ENCODE data around the gene ARAF. TPM values are rescaled to one million over a fixed set of nuclear protein-coding genes. Genes with fewer than 3 reads are reported as not detected.

ARAF gene
- total and polyA plus RNA-seq, 2 donors = 24.3 to 84.9 TPM

DNA sequence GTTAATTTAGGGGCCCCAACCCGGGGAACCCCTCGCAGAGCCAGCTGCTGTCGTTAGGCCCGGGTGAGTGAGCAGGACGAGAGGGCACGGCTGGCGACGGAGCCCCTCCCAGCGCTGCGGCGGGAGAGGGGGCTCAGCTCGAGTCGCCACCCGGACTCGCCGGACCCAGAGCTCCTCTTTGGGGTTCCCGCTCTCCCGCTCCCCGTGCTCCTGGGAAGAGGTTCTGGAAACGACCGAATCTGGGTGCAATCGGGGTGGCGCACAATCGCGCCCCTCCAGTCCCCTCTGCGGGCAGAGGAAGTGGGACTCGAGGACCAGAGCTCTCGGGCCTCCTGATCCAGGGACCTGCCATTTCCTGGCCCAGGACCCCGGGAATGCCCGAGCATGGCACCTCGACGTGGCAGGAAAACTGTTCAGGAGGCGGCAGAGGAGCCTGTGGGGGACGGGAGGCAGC is 37.3 kb upstream of the ARAF start:
- Histone ChIP-seq H3K4me3 (ENCODE audit: low read length in 2 of 2) (peak overlapping the region; percentile 54 to 56), H3K27ac (ENCODE audit: low read depth in 1 of 2, low read length in 1 of 2) (no peak overlapping the region), H3K36me3 (ENCODE audit: control insufficient read depth in 2 of 2, insufficient read depth in 2 of 2, low read length in 1 of 2) (no peaks in the 10 kb centered on the region), H3K9me3 (ENCODE audit: control insufficient read depth in 2 of 2, insufficient read depth in 1 of 2, low read length in 1 of 2) (peaks cover 0 to 9% of the 10 kb centered on the region in 2 donors), H3K4me1 (ENCODE audit: control insufficient read depth in 2 of 2, insufficient read depth in 2 of 2, low read length in 2 of 2) (no peaks in the 10 kb centered on the region), H3K27me3 (ENCODE audit: control insufficient read depth in 2 of 2, insufficient read depth in 1 of 2, low read length in 1 of 2) (no peaks in the 10 kb centered on the region)
- peak in 1 of 9 donors; percentile 6 for DNase-seq (ENCODE audit: low read depth in 6 of 9, low spot score in 9 of 9)
- 3% methylated on average over 34 of the region's 34 CpGs for WGBS

DNA sequence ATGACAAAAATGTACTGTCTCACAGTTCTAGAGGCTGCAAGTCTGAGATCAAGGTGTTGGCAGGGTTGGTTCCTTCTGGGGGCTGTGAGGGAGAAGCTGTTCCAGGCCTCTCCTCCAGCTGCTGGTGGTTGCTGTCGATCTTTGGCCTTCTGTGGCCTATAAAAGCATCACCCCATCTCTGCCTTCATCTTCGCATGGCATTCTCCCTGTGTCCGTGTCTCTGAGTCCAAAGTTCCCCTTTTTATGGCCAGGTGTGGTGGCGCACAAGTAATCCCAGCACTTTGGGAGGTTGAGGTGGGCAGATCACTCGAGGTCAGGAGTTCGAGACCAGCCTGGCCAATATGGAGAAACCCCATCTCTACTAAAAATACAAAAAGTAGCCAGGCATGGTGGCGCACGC is 31.5 kb upstream of the ARAF start:
- 95% methylated on average over 8 of the region's 8 CpGs for WGBS
- no peak overlapping the region for H3K4me3 ChIP-seq (ENCODE audit: low read length in 2 of 2)
- H3K27me3 ChIP-seq (ENCODE audit: control insufficient read depth in 2 of 2, insufficient read depth in 1 of 2, low read length in 1 of 2) = no peaks in the 10 kb centered on the region
- no peak for DNase-seq (ENCODE audit: low read depth in 6 of 9, low spot score in 9 of 9)
- H3K9me3 ChIP-seq (ENCODE audit: control insufficient read depth in 2 of 2, insufficient read depth in 1 of 2, low read length in 1 of 2) = no peaks in the 10 kb centered on the region
- H3K27ac ChIP-seq (ENCODE audit: low read depth in 1 of 2, low read length in 1 of 2) = no peak overlapping the region
- peaks cover 0 to 3% of the 10 kb centered on the region in 2 donors for H3K4me1 ChIP-seq (ENCODE audit: control insufficient read depth in 2 of 2, insufficient read depth in 2 of 2, low read length in 2 of 2)
- H3K36me3 ChIP-seq (ENCODE audit: control insufficient read depth in 2 of 2, insufficient read depth in 2 of 2, low read length in 1 of 2) = no peaks in the 10 kb centered on the region

DNA sequence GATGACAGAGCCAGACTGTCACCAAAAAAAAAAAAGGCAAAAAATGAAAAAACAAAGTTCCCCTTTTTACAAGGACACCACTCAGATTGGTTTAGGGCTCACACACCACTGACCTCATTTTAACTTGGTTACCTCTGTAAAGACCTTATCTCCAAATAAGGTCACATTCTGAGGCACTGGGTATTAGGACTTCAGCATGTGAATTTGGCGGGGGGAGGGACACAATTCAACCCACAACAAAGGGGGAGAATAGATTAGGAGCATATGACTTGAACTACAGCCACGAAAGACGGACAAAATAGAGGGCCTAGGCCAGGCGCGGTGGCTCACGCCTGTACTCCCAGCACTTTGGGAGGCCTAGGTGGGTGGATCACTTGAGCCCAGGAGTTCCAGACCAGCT is 31.0 kb upstream of the ARAF start:
- H3K27ac ChIP-seq (ENCODE audit: low read depth in 1 of 2, low read length in 1 of 2) = no peak overlapping the region
- DNase-seq (ENCODE audit: low read depth in 6 of 9, low spot score in 9 of 9) = no peak
- WGBS = 84% methylated on average over 6 of the region's 6 CpGs
- no peaks in the 10 kb centered on the region for H3K27me3 ChIP-seq (ENCODE audit: control insufficient read depth in 2 of 2, insufficient read depth in 1 of 2, low read length in 1 of 2)
- no peaks in the 10 kb centered on the region for H3K36me3 ChIP-seq (ENCODE audit: control insufficient read depth in 2 of 2, insufficient read depth in 2 of 2, low read length in 1 of 2)
- H3K4me3 ChIP-seq (ENCODE audit: low read length in 2 of 2) = no peak overlapping the region
- peaks cover 0 to 4% of the 10 kb centered on the region in 2 donors for H3K4me1 ChIP-seq (ENCODE audit: control insufficient read depth in 2 of 2, insufficient read depth in 2 of 2, low read length in 2 of 2)
- no peaks in the 10 kb centered on the region for H3K9me3 ChIP-seq (ENCODE audit: control insufficient read depth in 2 of 2, insufficient read depth in 1 of 2, low read length in 1 of 2)

DNA sequence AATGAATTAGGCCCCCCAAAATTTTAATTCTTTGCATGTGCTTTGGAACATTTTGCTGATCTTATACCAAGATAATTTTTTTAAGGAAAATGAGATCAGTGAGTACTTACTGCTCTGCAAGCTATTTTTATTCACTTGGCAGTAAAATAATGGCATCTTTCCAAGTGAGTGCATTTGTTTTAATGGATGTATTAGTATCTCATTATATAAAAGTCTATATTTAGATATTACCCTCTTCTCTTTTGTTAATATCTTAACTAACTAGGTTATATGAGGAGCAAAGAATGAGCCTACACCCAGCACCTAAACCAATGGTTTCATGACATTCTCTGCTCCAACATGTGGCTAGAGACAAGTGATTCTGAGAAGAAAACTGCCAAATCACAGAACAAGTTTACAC is 21.1 kb upstream of the ARAF start:
- no peak overlapping the region for H3K27ac ChIP-seq (ENCODE audit: low read depth in 1 of 2, low read length in 1 of 2)

DNA sequence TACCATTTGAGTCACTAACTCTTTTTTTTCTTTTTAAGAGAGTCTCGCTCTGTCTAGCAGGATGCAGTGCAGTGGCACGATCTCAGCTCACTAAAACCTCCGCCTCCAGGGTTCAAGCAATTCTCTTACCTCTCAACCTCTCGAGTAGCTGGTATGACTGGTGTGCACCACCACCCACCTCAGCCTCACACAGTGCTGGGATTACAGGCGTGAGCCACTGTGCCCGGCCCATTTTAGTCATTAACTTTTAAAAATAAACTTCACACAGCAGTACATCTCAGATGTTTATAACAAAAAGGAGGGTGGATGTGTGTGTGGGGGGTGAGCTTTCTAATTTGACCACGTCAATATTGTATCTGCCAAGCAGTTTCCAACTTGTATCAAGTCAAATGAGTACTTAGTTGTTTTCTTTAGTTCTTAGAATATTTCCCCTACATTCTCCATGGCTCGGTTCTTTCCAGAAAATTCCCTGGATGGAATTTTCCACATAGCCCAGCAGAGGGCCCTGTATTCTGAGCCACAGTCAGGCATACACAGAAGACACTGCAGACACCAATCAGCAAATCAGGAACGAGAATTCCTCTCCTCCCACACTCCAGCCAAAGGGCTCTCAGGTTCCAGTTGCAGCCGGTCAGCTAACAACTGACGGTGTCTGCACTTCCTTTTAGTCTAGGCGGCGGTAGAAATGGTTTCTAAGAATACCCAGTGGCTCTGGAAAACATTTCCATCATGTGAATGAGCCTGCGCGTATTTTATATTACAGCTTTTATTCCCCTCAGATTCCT is 20.1 kb upstream of the ARAF start:
- H3K4me3 ChIP-seq (ENCODE audit: low read length in 2 of 2) = no peak overlapping the region
- no peaks in the 10 kb centered on the region for H3K36me3 ChIP-seq (ENCODE audit: control insufficient read depth in 2 of 2, insufficient read depth in 2 of 2, low read length in 1 of 2)
- no peaks in the 10 kb centered on the region for H3K9me3 ChIP-seq (ENCODE audit: control insufficient read depth in 2 of 2, insufficient read depth in 1 of 2, low read length in 1 of 2)
- peak in 1 of 9 donors; percentile 22 for DNase-seq (ENCODE audit: low read depth in 6 of 9, low spot score in 9 of 9)
- H3K27ac ChIP-seq (ENCODE audit: low read depth in 1 of 2, low read length in 1 of 2) = peak overlapping the region in 1 of 2 donors; percentile 18
- peaks cover 0 to 3% of the 10 kb centered on the region in 2 donors for H3K4me1 ChIP-seq (ENCODE audit: control insufficient read depth in 2 of 2, insufficient read depth in 2 of 2, low read length in 2 of 2)
- H3K27me3 ChIP-seq (ENCODE audit: control insufficient read depth in 2 of 2, insufficient read depth in 1 of 2, low read length in 1 of 2) = no peaks in the 10 kb centered on the region
- 50% methylated on average over 15 of the region's 15 CpGs for WGBS

More for the DNA sequence above, 21.1 kb upstream of the ARAF start:
- no peaks in the 10 kb centered on the region for H3K27me3 ChIP-seq (ENCODE audit: control insufficient read depth in 2 of 2, insufficient read depth in 1 of 2, low read length in 1 of 2)
- no peak overlapping the region for H3K4me3 ChIP-seq (ENCODE audit: low read length in 2 of 2)
- H3K9me3 ChIP-seq (ENCODE audit: control insufficient read depth in 2 of 2, insufficient read depth in 1 of 2, low read length in 1 of 2) = no peaks in the 10 kb centered on the region
- H3K4me1 ChIP-seq (ENCODE audit: control insufficient read depth in 2 of 2, insufficient read depth in 2 of 2, low read length in 2 of 2) = peaks cover 0 to 3% of the 10 kb centered on the region in 2 donors
- no peaks in the 10 kb centered on the region for H3K36me3 ChIP-seq (ENCODE audit: control insufficient read depth in 2 of 2, insufficient read depth in 2 of 2, low read length in 1 of 2)
- DNase-seq (ENCODE audit: low read depth in 6 of 9, low spot score in 9 of 9) = no peak

DNA sequence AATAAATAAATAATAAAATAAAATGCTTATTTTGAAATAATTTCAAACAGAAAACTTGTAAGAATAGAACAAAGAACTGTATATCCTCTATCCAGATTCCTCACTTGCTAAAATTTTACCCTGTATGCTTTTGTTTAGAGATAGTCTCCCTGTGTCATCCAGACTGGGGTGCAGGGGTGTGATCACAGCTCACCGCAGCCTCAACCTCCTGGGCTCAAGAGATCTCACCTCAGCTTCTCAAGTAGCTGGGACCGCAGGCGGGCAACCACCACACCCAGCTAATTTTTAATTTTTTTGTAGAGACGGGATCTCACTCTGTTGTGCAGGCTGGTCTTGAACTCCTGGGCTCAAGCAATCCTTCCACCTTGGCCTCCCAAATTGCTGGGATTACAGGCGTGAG is 17.5 kb upstream of the ARAF start:
- no peaks in the 10 kb centered on the region for H3K36me3 ChIP-seq (ENCODE audit: control insufficient read depth in 2 of 2, insufficient read depth in 2 of 2, low read length in 1 of 2)
- H3K27ac ChIP-seq (ENCODE audit: low read depth in 1 of 2, low read length in 1 of 2) = no peak overlapping the region
- H3K4me1 ChIP-seq (ENCODE audit: control insufficient read depth in 2 of 2, insufficient read depth in 2 of 2, low read length in 2 of 2) = peaks cover 0 to 3% of the 10 kb centered on the region in 2 donors
- DNase-seq (ENCODE audit: low read depth in 6 of 9, low spot score in 9 of 9) = no peak
- H3K4me3 ChIP-seq (ENCODE audit: low read length in 2 of 2) = no peak overlapping the region
- no peaks in the 10 kb centered on the region for H3K9me3 ChIP-seq (ENCODE audit: control insufficient read depth in 2 of 2, insufficient read depth in 1 of 2, low read length in 1 of 2)
- WGBS = 97% methylated on average over 5 of the region's 5 CpGs
- H3K27me3 ChIP-seq (ENCODE audit: control insufficient read depth in 2 of 2, insufficient read depth in 1 of 2, low read length in 1 of 2) = no peaks in the 10 kb centered on the region

DNA sequence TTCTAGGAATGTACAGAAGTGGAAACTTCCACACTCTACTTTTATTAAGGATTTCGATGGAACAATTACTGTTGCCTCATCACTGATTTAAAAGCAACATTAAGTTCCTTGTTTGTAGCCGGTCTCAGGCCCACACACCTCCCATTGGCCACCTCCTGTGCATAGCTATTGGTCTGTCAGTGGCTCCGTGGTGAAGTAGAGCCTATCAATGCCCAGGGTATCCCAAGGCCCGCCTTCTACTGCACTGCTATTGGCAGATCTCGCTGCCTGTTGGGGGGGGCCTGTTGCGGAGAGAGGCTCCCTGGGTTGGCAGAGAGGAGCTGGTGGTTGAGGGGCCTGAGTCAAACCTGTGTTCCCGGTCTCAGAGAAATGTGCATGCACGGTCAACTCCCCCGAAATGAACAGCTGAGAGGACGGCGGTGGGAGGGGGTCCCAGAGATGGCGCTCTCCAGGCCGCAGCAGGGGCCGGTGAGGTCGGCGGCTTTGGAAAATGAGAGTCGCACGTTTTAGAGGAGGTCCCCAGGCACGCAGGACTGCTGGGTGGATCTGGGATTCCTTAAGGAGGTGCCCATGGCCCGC is 4.9 kb upstream of the ARAF start:
- no peaks in the 10 kb centered on the region for H3K9me3 ChIP-seq (ENCODE audit: control insufficient read depth in 2 of 2, insufficient read depth in 1 of 2, low read length in 1 of 2)
- H3K27me3 ChIP-seq (ENCODE audit: control insufficient read depth in 2 of 2, insufficient read depth in 1 of 2, low read length in 1 of 2) = no peaks in the 10 kb centered on the region
- H3K4me1 ChIP-seq (ENCODE audit: control insufficient read depth in 2 of 2, insufficient read depth in 2 of 2, low read length in 2 of 2) = peaks cover 0 to 5% of the 10 kb centered on the region in 2 donors
- DNase-seq (ENCODE audit: low read depth in 6 of 9, low spot score in 9 of 9) = peak; percentile 43 to 93 (median 76)
- no peaks in the 10 kb centered on the region for H3K36me3 ChIP-seq (ENCODE audit: control insufficient read depth in 2 of 2, insufficient read depth in 2 of 2, low read length in 1 of 2)
- 1% methylated on average over 20 of the region's 20 CpGs for WGBS
- H3K4me3 ChIP-seq (ENCODE audit: low read length in 2 of 2) = peak overlapping the region; percentile 53 to 54
- H3K27ac ChIP-seq (ENCODE audit: low read depth in 1 of 2, low read length in 1 of 2) = peak overlapping the region; percentile 86

DNA sequence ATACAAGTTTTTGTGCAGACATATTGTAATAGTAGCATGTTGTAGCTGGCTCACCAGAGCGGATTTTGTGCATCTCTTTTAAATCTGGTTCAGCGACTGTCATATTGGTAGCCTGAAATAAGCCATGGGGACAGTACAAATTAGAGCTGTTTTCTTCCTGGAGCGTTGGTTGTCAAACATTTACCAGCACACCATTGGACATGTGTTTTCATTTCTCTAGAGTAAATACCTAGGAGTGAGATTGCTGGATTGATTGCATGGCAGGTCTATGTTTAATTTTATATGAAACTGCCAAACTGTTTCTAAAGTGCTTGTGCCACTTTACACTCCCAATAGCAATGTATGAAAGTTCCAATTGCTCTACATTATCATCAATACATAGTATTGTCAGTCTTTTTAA is 2.6 kb upstream of the ARAF start:
- H3K27me3 ChIP-seq (ENCODE audit: control insufficient read depth in 2 of 2, insufficient read depth in 1 of 2, low read length in 1 of 2) = no peaks in the 10 kb centered on the region
- H3K4me3 ChIP-seq (ENCODE audit: low read length in 2 of 2) = no peak overlapping the region
- WGBS = 100% methylated on average over 3 of the region's 3 CpGs
- H3K36me3 ChIP-seq (ENCODE audit: control insufficient read depth in 2 of 2, insufficient read depth in 2 of 2, low read length in 1 of 2) = peaks cover 6 to 7% of the 10 kb centered on the region in 2 donors
- no peak for DNase-seq (ENCODE audit: low read depth in 6 of 9, low spot score in 9 of 9)
- peaks cover 0 to 2% of the 10 kb centered on the region in 2 donors for H3K9me3 ChIP-seq (ENCODE audit: control insufficient read depth in 2 of 2, insufficient read depth in 1 of 2, low read length in 1 of 2)
- no peak overlapping the region for H3K27ac ChIP-seq (ENCODE audit: low read depth in 1 of 2, low read length in 1 of 2)
- H3K4me1 ChIP-seq (ENCODE audit: control insufficient read depth in 2 of 2, insufficient read depth in 2 of 2, low read length in 2 of 2) = peaks cover 4 to 12% of the 10 kb centered on the region in 2 donors

DNA sequence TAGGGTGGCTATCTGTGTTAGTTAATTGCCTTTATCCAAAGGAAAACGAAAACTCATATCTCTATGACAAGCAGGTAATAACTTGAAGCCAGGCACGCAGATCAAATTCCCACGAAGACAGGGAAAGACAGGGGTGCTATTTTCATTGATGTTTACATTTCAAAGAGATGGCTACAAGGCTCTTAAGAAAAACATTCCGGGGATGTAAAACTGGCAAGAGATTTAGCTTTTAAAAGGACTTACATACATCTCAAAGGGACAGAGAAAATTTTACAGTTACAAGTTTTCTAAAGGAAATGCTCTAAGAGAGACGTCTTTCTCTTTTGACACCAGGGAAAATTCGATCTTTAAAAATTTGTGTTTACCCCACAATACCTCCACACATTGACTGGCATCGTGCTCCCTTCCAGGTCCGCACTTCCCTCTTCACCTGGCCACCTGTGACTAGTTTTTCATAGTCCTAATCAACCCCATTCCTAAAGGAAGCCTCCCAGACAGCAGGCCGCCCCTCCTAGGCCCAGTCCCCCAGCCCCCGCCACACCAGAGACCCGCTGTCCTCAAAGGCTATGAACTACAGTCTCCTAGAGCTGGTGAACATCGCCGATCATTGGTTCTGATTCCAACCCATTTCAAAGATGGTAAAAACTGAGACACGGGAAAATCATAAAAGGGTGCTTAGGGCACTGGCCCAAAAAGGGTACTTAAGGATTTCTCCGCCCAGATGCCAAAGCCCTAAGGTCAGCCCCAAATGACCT is 649 bp upstream of the ARAF start:
- Histone ChIP-seq H3K4me1 (ENCODE audit: control insufficient read depth in 2 of 2, insufficient read depth in 2 of 2, low read length in 2 of 2) (peaks cover 4 to 12% of the 10 kb centered on the region in 2 donors), H3K9me3 (ENCODE audit: control insufficient read depth in 2 of 2, insufficient read depth in 1 of 2, low read length in 1 of 2) (peaks cover 0 to 2% of the 10 kb centered on the region in 2 donors), H3K27ac (ENCODE audit: low read depth in 1 of 2, low read length in 1 of 2) (peak overlapping the region; percentile 78 to 82), H3K4me3 (ENCODE audit: low read length in 2 of 2) (peak overlapping the region; percentile 51 to 76), H3K36me3 (ENCODE audit: control insufficient read depth in 2 of 2, insufficient read depth in 2 of 2, low read length in 1 of 2) (peaks cover 16 to 27% of the 10 kb centered on the region in 2 donors), H3K27me3 (ENCODE audit: control insufficient read depth in 2 of 2, insufficient read depth in 1 of 2, low read length in 1 of 2) (no peaks in the 10 kb centered on the region)
- no peak for DNase-seq (ENCODE audit: low read depth in 6 of 9, low spot score in 9 of 9)
- 29% methylated on average over 15 of the region's 15 CpGs for WGBS

All from thymus (tissue), 11 donors.